Measurements from ENCODE around the gene INHBB. TPM values are rescaled to one million over a fixed set of nuclear protein-coding genes. Genes with fewer than 3 reads are reported as not detected.

The INHBB gene
- total and polyA plus RNA-seq, 2 experiments from 2014 or later = 2.7 to 6.6 TPM

- Histone ChIP-seq H3K4me1 (ENCODE audit: insufficient read depth) (no peaks in the 10 kb centered on the region), H3K27me3 (no peaks in the 10 kb centered on the region), H3K4me3 (no peak overlapping the region), H2AFZ (no peak overlapping the region), H3K9me3 (ENCODE audit: low read depth) (no peaks in the 10 kb centered on the region), H3K36me3 (replicated peaks; ENCODE audit: insufficient read depth, low read depth) (no peaks in the 10 kb centered on the region), H4K20me1 (ENCODE audit: insufficient read depth, poor library complexity, severe bottlenecking) (no peaks in the 10 kb centered on the region), H3K9me2 (replicated peaks; ENCODE audit: insufficient read depth) (no peaks in the 10 kb centered on the region), H3K79me2 (no peaks in the 10 kb centered on the region), H3K27ac (no peak overlapping the region), H3K4me2 (no peak overlapping the region)
- WGBS (ENCODE audit: low lambda C conversion rate, missing lambda C conversion rate) = 88% methylated on average over 14 of the region's 15 CpGs
- TF ChIP-seq CTCF (IDR thresholded peaks at IDR 0.05; ENCODE audit: poor library complexity) (no peak), EZH2 (IDR thresholded peaks at IDR 0.05; ENCODE audit: borderline replicate concordance) (no peak), EZH2phosphoT487 (IDR thresholded peaks at IDR 0.05; ENCODE audit: low read depth, severe bottlenecking, unreplicated experiment) (no peak)
- DNase-seq (ENCODE audit: low spot score) = no peak
These were observed 29.3 kb upstream of the INHBB start for GRCh38 chr2:120316528-120317179.

- H3K9me3 ChIP-seq (ENCODE audit: low read depth) = no peaks in the 10 kb centered on the region
- H3K36me3 ChIP-seq (replicated peaks; ENCODE audit: insufficient read depth, low read depth) = no peaks in the 10 kb centered on the region
- no peak for TF ChIP-seq EZH2 (IDR thresholded peaks at IDR 0.05; ENCODE audit: borderline replicate concordance)
- no peak for TF ChIP-seq CTCF (IDR thresholded peaks at IDR 0.05; ENCODE audit: poor library complexity)
- no peak for TF ChIP-seq EZH2phosphoT487 (IDR thresholded peaks at IDR 0.05; ENCODE audit: low read depth, severe bottlenecking, unreplicated experiment)
- no peak overlapping the region for H3K27ac ChIP-seq
- H3K4me2 ChIP-seq = no peak overlapping the region
- no peak overlapping the region for H3K4me3 ChIP-seq
- H3K79me2 ChIP-seq = no peaks in the 10 kb centered on the region
- no peaks in the 10 kb centered on the region for H3K4me1 ChIP-seq (ENCODE audit: insufficient read depth)
- H2AFZ ChIP-seq = no peak overlapping the region
- no peaks in the 10 kb centered on the region for H4K20me1 ChIP-seq (ENCODE audit: insufficient read depth, poor library complexity, severe bottlenecking)
- no peak for DNase-seq (ENCODE audit: low spot score)
- H3K9me2 ChIP-seq (replicated peaks; ENCODE audit: insufficient read depth) = no peaks in the 10 kb centered on the region
- no peaks in the 10 kb centered on the region for H3K27me3 ChIP-seq
These were observed 28.8 kb upstream of the INHBB start for GRCh38 chr2:120317180-120317533.

DNA sequence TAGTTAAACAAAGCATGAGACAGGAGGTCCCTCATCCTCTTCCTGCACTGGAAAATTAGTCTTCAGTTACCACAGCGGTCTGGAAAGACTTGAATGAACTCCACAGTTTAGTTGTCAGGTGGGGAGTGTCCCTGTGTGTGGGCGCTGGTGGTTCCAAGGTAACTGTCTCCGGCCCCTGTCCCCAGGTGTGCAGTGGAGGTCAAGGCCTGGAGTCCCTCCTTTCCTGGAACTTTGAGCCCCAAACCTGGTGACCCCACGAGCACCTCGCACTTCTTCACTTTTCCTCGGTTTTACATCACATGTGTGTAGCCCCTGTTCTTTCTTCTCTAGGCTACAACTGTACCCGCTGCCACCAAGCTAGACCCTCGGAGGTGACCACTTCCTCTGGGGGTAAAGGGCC, 28.0 kb upstream of the INHBB start:
- no peaks in the 10 kb centered on the region for H3K4me1 ChIP-seq (ENCODE audit: insufficient read depth)
- no peaks in the 10 kb centered on the region for H3K27me3 ChIP-seq
- H2AFZ ChIP-seq = no peak overlapping the region
- no peaks in the 10 kb centered on the region for H3K9me3 ChIP-seq (ENCODE audit: low read depth)
- H3K79me2 ChIP-seq = no peaks in the 10 kb centered on the region
- no peak for DNase-seq (ENCODE audit: low spot score)
- H3K4me3 ChIP-seq = no peak overlapping the region
- no peaks in the 10 kb centered on the region for H4K20me1 ChIP-seq (ENCODE audit: insufficient read depth, poor library complexity, severe bottlenecking)
- no peak overlapping the region for H3K4me2 ChIP-seq
- no peaks in the 10 kb centered on the region for H3K36me3 ChIP-seq (replicated peaks; ENCODE audit: insufficient read depth, low read depth)
- 92% methylated on average over 8 of the region's 8 CpGs for WGBS (ENCODE audit: low lambda C conversion rate, missing lambda C conversion rate)
- TF ChIP-seq CTCF (IDR thresholded peaks at IDR 0.05; ENCODE audit: poor library complexity) = no peak
- TF ChIP-seq EZH2 (IDR thresholded peaks at IDR 0.05; ENCODE audit: borderline replicate concordance) = no peak
- TF ChIP-seq EZH2phosphoT487 (IDR thresholded peaks at IDR 0.05; ENCODE audit: low read depth, severe bottlenecking, unreplicated experiment) = no peak
- no peak overlapping the region for H3K27ac ChIP-seq
- no peaks in the 10 kb centered on the region for H3K9me2 ChIP-seq (replicated peaks; ENCODE audit: insufficient read depth)

GRCh38 chr2:120318626-120319025, 27.3 kb upstream of the INHBB start:
- H3K4me3 ChIP-seq = no peak overlapping the region
- no peaks in the 10 kb centered on the region for H3K27me3 ChIP-seq
- peak; percentile 43 for DNase-seq (ENCODE audit: low spot score)
- no peaks in the 10 kb centered on the region for H3K9me3 ChIP-seq (ENCODE audit: low read depth)
- H2AFZ ChIP-seq = no peak overlapping the region
- TF ChIP-seq CTCF (IDR thresholded peaks at IDR 0.05; ENCODE audit: poor library complexity) (no peak), EZH2phosphoT487 (IDR thresholded peaks at IDR 0.05; ENCODE audit: low read depth, severe bottlenecking, unreplicated experiment) (no peak), EZH2 (IDR thresholded peaks at IDR 0.05; ENCODE audit: borderline replicate concordance) (no peak)
- no peaks in the 10 kb centered on the region for H4K20me1 ChIP-seq (ENCODE audit: insufficient read depth, poor library complexity, severe bottlenecking)
- no peaks in the 10 kb centered on the region for H3K9me2 ChIP-seq (replicated peaks; ENCODE audit: insufficient read depth)
- no peaks in the 10 kb centered on the region for H3K36me3 ChIP-seq (replicated peaks; ENCODE audit: insufficient read depth, low read depth)
- H3K4me1 ChIP-seq (ENCODE audit: insufficient read depth) = no peaks in the 10 kb centered on the region
- no peak overlapping the region for H3K27ac ChIP-seq
- H3K4me2 ChIP-seq = no peak overlapping the region
- WGBS (ENCODE audit: low lambda C conversion rate, missing lambda C conversion rate) = 77% methylated on average over 8 of the region's 8 CpGs
- no peaks in the 10 kb centered on the region for H3K79me2 ChIP-seq

All from hepatocyte (in vitro differentiated cells).